22Rv1 (cell line): Measurements from ENCODE around the gene NUP35.

Experiments
- CTCF ChIP-seq: fragments of 450-650 bp; IDR thresholded peaks from 2 replicates; pipeline ENCODE4 v1.5.1; 2017; ENCODE audit warnings: mild to moderate bottlenecking
- ZFX ChIP-seq: fragments of 450-650 bp; IDR thresholded peaks from 2 replicates; pipeline ENCODE4 v1.6.1; 2017; ENCODE audit warnings: antibody characterized with exemption, borderline replicate concordance

- no peak for TF ChIP-seq CTCF
- TF ChIP-seq ZFX, result no peak
Measured at GRCh38 chr2:183078464-183079138, 45.6 kb upstream of the NUP35 start, which contains the start of gene DUSP19.
